T-helper 17 cell (primary cell): ENCODE measurements around the gene SRL. TPM values are rescaled to one million over a fixed set of nuclear protein-coding genes. Genes with fewer than 3 reads are reported as not detected.

Experiments
- ATAC-seq: fragments of 150-1000 bp; cut with Tn5 transposase; 2 replicates; pipeline ENCODE4 v1.10.0; 2021; ENCODE audit warnings: mild to moderate bottlenecking, moderate library complexity
- DNase-seq, 3 donors: peaks; one replicate each; pipeline versions ENCODE4 v3.0.0 to v3.0.0-alpha.2; 2020 to 2021
- H3K9me3 ChIP-seq: one replicate; pipeline ENCODE4 v1.7.0; 2013; ENCODE audit warnings: low read length, mild to moderate bottlenecking; ENCODE audit not compliant: control insufficient read depth, poor library complexity, severe bottlenecking
- H3K27ac Mint-ChIP-seq: one replicate; pipeline ENCODE4 v1.8.0; 2022; ENCODE audit warnings: mild to moderate bottlenecking, moderate library complexity, mixed read lengths
- H3K27me3 Mint-ChIP-seq: one replicate; pipeline ENCODE4 v1.8.0; 2022; ENCODE audit warnings: mixed read lengths
- H3K36me3 Mint-ChIP-seq: one replicate; pipeline ENCODE4 v1.8.0; 2022; ENCODE audit warnings: low read depth, mixed read lengths
- H3K4me1 Mint-ChIP-seq: one replicate; pipeline ENCODE4 v1.8.0; 2022; ENCODE audit warnings: mild to moderate bottlenecking, mixed read lengths
- H3K4me3 Mint-ChIP-seq: one replicate; pipeline ENCODE4 v1.8.0; 2022; ENCODE audit warnings: mild to moderate bottlenecking, moderate library complexity, mixed read lengths
- total RNA-seq, 4 donors: library from RNA in 2 of 4; stranded (reverse) in 2 of 4; gene quantifications; one replicate each; pipeline ENCODE4 v1.2.3 and lab custom pipeline; 2022 to 2026

The SRL gene
- total RNA-seq, 2 donors from 2014 or later, result not detected

DNA sequence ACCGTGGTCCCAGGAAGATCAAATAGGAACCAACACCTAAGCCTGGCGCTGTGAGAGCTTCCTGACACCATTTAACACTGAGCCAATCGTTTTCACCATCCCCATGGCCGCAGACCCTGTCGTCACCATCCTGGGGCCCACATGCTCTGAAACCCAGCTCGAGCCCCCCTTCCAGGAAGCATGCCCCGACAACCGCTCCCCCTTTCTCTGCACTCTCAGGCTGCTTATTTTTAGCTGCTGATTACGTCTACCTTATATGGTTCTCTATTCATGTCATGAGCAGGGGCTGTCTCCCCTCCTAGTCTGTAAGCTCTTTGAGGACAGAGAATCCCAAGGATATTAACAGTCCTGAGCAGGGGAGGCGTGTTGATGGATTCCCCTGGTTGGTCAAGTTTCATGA, 10.5 kb downstream of the SRL start:
- peaks cover 5% of the 10 kb centered on the region for H3K4me1 Mint-ChIP-seq
- H3K27ac Mint-ChIP-seq, result no peak overlapping the region
- H3K36me3 Mint-ChIP-seq, result no peaks in the 10 kb centered on the region
- peaks cover 13% of the 10 kb centered on the region for H3K27me3 Mint-ChIP-seq
- DNase-seq, result no peak
- no peaks in the 10 kb centered on the region for H3K9me3 ChIP-seq
- ATAC-seq, result no peak
- H3K4me3 Mint-ChIP-seq, result no peak overlapping the region

DNA sequence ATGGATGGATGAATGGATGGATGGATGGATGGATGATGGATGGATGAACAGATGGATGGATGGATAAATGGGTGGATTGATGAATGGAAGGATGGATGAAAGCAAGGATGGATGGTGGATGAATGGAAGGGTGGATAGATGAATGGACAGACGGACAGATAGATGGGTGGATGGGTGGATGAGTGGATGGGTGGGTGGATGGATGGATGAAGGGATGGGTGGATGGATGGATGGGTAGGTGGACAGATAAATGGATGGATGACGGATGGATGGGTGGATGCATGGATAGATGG, 14.9 kb downstream of the SRL start:
- DNase-seq, result no peak
- no peak for ATAC-seq
- no peaks in the 10 kb centered on the region for H3K9me3 ChIP-seq
- H3K27me3 Mint-ChIP-seq, result peaks cover 8% of the 10 kb centered on the region
- no peaks in the 10 kb centered on the region for H3K36me3 Mint-ChIP-seq
- peaks cover 2% of the 10 kb centered on the region for H3K4me1 Mint-ChIP-seq
- no peak overlapping the region for H3K4me3 Mint-ChIP-seq
- H3K27ac Mint-ChIP-seq, result no peak overlapping the region

DNA sequence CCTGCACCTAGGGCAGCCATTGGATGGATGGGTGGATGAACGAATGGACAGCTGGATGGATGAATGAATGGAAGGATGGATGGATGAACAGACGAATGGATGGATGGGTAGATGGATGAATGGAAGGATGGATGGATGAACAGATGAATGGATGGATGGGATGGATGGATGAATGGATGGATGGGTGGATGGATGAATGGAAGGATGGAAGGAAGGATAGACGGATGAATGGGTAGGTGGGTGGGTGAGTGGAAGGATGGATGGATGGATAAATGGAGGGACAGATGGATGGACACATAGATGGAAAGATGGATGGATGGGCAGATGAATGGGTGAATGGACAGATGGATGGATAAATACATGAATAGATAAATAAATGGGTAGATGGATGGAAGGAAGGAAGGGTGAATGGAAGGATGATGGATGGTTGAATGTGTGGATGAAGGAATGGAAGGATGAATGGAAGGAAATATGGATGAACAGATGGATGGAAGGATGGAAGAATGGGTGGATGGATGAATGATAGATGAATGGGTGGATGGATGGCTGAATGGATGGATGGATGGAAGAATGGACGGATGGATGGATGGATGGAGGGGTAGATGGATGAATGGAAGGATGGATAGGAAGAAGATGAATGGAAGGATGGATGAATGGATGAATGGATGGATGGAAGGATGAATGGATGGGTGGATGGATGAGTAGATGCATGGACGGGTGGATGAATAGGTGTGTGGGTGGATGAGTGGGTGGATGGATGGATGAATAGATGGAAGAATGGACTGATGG, 15.4 kb downstream of the SRL start:
- peaks cover 9% of the 10 kb centered on the region for H3K27me3 Mint-ChIP-seq
- H3K9me3 ChIP-seq, result no peaks in the 10 kb centered on the region
- no peak overlapping the region for H3K27ac Mint-ChIP-seq
- H3K4me3 Mint-ChIP-seq, result no peak overlapping the region
- no peaks in the 10 kb centered on the region for H3K36me3 Mint-ChIP-seq
- peaks cover 2% of the 10 kb centered on the region for H3K4me1 Mint-ChIP-seq
- ATAC-seq, result no peak
- no peak for DNase-seq

DNA sequence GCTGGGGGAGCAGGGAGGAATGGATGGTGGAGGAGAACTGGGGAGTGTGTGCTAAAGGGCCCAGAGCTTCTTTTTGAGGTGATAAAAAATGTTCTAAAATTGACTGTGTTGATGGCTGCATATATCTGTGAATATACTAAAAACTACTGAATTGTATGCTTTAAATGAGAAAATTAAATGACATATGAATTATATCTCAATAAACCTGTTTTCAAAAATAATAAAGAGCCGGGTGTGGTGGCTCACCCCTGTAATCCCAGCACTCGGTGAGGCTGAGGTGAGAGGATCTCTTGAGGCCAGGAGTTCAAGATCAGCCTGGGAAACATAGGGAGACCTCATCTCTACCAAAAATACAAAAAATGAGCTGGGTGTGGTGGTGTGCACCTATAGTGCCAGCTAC, 16.8 kb downstream of the SRL start:
- no peaks in the 10 kb centered on the region for H3K9me3 ChIP-seq
- no peak overlapping the region for H3K27ac Mint-ChIP-seq
- DNase-seq (no peak), ATAC-seq (no peak)
- no peaks in the 10 kb centered on the region for H3K36me3 Mint-ChIP-seq
- H3K27me3 Mint-ChIP-seq, result peaks cover 12% of the 10 kb centered on the region
- no peaks in the 10 kb centered on the region for H3K4me1 Mint-ChIP-seq
- no peak overlapping the region for H3K4me3 Mint-ChIP-seq

DNA sequence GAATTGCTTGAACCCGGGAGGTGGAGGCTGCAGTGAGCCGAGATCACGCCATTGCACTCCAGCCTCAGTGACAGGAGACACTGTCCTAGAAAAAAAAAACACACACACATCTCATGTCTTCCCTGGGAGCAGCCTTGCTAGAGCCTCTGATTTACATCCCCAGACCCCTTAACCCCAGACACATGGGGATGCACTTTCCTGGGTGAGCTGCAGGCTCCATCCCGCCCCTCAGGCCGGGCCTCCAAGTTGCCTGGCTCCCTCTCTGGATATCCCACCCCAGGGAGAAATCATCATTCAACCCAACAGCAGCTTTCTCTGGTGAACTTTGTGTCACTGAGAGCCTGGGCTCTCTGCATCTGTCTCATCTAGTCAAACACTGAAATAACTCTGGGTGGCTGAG, 21.5 kb downstream of the SRL start:
- no peak for DNase-seq
- Mint-ChIP-seq H3K4me1 (peaks cover 3% of the 10 kb centered on the region), H3K27me3 (peaks cover 12% of the 10 kb centered on the region), H3K4me3 (no peak overlapping the region), H3K36me3 (no peaks in the 10 kb centered on the region), H3K27ac (no peak overlapping the region)
- H3K9me3 ChIP-seq, result no peaks in the 10 kb centered on the region
- ATAC-seq, result no peak

DNA sequence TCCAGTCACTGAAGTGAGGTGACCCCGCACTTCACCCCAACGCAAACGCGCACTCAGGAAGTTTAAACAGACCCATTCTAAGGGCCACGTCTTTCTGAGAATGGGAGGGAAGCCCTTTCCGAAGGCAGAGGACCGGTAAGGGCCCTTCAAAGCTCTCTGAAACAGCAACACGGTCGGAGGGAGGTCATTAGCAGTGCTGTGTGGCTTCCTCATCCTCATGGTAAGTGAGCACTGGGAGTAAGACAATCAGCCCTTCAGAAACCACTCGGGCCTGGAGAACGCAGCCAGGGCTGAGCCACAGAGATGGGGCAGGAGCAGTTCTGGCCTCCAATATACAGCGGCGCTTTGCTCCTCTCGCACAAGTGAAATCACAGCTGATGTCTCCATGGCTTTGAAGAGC, 23.7 kb downstream of the SRL start:
- DNase-seq, result no peak
- H3K9me3 ChIP-seq, result no peaks in the 10 kb centered on the region
- Mint-ChIP-seq H3K27me3 (peaks cover 5% of the 10 kb centered on the region), H3K36me3 (no peaks in the 10 kb centered on the region), H3K27ac (no peak overlapping the region), H3K4me3 (no peak overlapping the region), H3K4me1 (peaks cover 3% of the 10 kb centered on the region)
- no peak for ATAC-seq

DNA sequence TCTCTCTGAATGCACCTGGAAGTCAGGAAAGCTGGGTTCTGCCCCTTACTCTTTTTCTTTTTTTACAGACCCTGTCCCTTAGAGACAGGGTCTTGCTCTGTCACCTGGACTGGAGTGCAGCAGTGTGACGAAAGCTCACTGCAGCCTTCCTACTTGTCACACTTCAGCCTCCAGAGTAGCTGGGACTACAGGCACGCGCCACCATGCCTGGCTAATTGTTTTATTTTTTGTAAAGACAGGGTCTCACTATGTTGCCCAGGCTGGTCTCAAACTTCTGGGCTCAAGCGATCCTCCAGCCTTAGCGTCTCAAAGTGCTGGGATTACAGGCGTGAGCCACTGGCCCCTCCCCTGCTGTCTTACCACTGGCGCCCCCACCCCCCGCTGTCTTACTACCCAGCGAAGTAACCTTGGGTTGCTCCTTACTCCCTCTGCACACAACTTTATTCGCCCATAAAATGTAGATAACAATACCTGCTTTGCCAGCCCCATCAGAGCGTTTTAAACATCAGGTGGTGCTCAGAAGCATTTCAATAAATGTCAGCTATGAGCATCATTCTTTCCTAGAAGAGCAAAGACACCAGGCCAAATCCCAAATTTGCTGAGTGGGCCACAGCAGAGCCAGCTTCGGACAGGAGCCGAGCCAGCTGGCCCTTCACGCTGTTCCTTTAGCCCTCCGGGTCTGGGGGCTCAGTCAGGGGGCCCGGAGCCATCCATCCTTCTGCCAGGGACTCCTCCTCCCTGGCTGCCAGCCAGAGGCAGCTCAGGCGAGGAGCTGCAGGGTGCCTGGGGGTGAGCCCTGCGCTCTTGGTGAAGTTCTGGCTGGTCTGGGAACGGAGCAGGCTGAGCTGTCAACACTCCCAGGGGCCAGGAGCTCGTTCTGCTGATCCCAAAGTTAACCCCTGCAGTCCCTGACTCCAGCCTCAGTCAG, 24.4 kb downstream of the SRL start:
- no peak overlapping the region for H3K4me3 Mint-ChIP-seq
- H3K27ac Mint-ChIP-seq, result no peak overlapping the region
- H3K27me3 Mint-ChIP-seq, result peaks cover 5% of the 10 kb centered on the region
- no peaks in the 10 kb centered on the region for H3K36me3 Mint-ChIP-seq
- H3K4me1 Mint-ChIP-seq, result peaks cover 3% of the 10 kb centered on the region
- no peaks in the 10 kb centered on the region for H3K9me3 ChIP-seq
- no peak for DNase-seq
- ATAC-seq, result no peak

DNA sequence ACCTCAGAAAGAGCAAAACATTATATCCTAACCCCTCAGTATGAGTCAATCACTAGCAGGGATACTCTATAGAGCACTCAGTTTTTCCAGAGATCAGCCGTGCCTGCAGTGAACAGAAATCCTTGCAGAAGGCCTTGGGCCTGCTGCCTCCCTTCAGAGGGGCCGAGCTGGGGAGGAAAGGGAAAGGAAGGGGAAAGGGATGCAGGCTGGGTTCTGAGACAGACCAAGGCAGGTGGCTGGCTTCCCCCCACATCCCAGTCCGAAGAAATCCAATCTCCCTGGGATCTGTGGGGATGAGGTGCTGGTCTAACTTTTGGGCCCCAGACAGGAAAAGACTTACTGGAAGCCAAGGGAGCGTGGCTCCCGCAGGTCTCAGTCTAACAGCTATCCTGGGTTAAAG, 25.3 kb downstream of the SRL start:
- H3K36me3 Mint-ChIP-seq, result no peaks in the 10 kb centered on the region
- peaks cover 5% of the 10 kb centered on the region for H3K27me3 Mint-ChIP-seq
- H3K9me3 ChIP-seq, result no peaks in the 10 kb centered on the region
- no peak for ATAC-seq
- no peak overlapping the region for H3K4me3 Mint-ChIP-seq
- DNase-seq, result no peak
- H3K27ac Mint-ChIP-seq, result no peak overlapping the region
- peaks cover 3% of the 10 kb centered on the region for H3K4me1 Mint-ChIP-seq

DNA sequence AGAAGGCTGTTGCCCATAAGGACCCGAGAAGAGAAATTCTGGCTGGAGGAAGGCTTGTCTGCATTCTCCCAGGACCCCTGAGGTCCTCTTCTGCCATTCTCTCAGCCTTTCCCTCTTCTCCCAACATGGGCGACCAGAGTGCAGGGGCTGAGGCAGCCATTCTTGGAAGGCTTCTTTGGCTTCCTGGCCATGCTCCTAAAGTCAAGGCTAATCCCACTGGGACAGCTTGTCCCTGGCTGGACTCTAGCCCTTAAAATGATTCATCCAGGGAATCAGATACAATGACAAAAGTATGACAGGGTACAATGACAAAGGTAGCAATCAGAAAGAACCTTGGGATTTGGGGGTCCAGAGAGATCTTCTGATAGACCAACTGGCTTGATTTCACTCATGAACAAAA, 26.8 kb downstream of the SRL start:
- DNase-seq (no peak), ATAC-seq (no peak)
- H3K4me1 Mint-ChIP-seq, result peaks cover 3% of the 10 kb centered on the region
- H3K27me3 Mint-ChIP-seq, result no peaks in the 10 kb centered on the region
- H3K4me3 Mint-ChIP-seq, result no peak overlapping the region
- H3K9me3 ChIP-seq, result no peaks in the 10 kb centered on the region
- H3K27ac Mint-ChIP-seq, result no peak overlapping the region
- no peaks in the 10 kb centered on the region for H3K36me3 Mint-ChIP-seq

DNA sequence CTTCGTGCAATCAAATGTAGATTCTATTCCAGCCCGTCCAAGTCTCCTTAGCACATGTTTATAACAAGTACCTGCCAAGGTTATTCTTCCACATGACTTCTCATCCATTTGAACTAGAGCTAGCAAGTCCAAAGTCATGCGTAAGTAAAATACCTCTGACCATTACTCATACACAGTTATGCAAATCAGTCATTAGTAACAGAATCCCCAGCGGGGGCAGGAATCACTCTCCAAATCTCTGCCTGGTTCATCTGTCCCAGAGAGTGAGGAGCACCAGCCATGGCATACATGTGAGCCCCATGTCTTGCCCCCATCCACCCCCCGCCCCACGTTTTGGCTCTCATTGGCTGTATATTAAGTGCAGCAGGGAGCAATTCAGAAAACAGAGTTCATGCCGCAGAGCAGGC, 27.7 kb downstream of the SRL start:
- Mint-ChIP-seq H3K4me3 (no peak overlapping the region), H3K4me1 (peaks cover 2% of the 10 kb centered on the region), H3K36me3 (no peaks in the 10 kb centered on the region), H3K27ac (no peak overlapping the region), H3K27me3 (peaks cover 7% of the 10 kb centered on the region)
- no peaks in the 10 kb centered on the region for H3K9me3 ChIP-seq
- ATAC-seq, result no peak
- no peak for DNase-seq

DNA sequence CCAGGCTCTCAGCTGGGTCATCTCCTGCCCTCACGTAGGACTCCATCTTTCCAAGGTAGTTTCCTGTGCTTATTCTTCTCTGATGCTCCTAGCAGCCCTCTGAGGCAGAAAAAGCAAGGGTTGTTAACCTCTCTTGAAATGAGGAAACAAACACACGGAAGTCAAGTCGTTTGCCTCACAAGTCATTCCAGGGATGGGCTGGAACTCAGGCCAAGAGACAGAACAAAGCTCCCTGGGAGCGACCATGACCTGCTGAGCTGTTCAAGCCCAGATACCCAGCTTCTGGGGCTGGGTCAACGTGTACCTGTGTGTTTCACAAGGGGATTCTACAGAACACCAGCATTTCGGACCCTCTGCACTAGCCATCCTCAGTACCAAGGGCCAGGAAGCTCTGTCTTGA, 28.1 kb downstream of the SRL start:
- no peaks in the 10 kb centered on the region for H3K36me3 Mint-ChIP-seq
- DNase-seq (no peak), ATAC-seq (no peak)
- no peaks in the 10 kb centered on the region for H3K9me3 ChIP-seq
- peaks cover 7% of the 10 kb centered on the region for H3K27me3 Mint-ChIP-seq
- H3K4me1 Mint-ChIP-seq, result peaks cover 2% of the 10 kb centered on the region
- H3K4me3 Mint-ChIP-seq, result no peak overlapping the region
- H3K27ac Mint-ChIP-seq, result no peak overlapping the region

DNA sequence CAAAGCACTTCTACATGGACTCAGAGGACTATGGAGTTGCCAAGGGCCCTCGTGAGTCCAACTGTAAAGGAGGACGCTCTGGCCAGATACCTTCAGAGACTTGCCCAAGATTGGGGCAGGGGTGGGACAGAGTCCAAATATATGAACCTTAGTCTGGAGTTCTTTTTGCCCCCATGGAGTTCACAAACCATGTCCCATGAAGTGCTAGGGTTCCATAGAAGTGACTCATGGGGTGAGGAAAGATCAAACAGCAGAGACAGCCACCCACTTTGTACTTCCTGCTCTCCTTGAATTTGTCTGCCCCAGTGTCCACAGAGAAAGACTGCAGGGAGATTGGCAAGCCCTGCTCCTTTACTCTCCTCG, 29.0 kb downstream of the SRL start:
- peaks cover 7% of the 10 kb centered on the region for H3K27me3 Mint-ChIP-seq
- H3K4me1 Mint-ChIP-seq, result peaks cover 3% of the 10 kb centered on the region
- no peak overlapping the region for H3K27ac Mint-ChIP-seq
- H3K36me3 Mint-ChIP-seq, result no peaks in the 10 kb centered on the region
- ATAC-seq, result no peak
- H3K4me3 Mint-ChIP-seq, result no peak overlapping the region
- no peaks in the 10 kb centered on the region for H3K9me3 ChIP-seq
- DNase-seq, result no peak

DNA sequence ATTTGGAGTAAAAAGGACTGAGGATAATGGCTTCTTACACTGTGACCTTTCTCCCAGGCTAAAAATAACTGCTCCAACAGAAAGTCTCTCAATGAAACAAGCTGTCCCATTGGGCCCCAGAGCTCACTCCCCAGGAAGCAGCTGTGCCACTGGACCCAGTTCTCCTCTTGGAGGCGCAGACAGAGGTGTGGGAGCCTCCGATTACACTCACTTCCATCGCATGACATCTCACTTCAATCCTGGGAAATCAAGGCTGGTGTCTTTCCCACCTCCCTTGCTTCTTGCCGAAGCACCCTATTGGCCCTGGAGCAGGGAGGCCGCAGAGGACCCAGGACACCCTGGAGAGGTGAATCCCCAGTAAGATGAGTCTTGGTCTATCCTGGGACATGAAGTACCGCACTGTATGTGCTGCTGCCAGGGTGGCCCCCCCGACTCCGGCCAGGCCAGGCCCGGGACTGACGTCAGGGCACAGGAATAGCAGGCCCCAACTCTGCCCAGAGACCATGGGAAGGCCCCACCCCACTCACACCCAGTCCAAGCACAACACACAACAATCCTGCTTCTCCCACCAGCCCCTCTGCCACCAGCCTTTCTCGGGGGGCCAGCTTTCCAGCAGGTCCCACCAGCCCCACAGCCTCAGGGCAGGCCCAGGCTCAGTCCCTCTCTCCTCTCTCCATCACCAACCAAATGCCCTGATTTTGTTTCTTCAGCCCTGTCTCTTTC, 29.5 kb downstream of the SRL start:
- no peak for ATAC-seq
- H3K9me3 ChIP-seq, result no peaks in the 10 kb centered on the region
- no peak overlapping the region for H3K4me3 Mint-ChIP-seq
- no peaks in the 10 kb centered on the region for H3K36me3 Mint-ChIP-seq
- DNase-seq, result no peak
- no peak overlapping the region for H3K27ac Mint-ChIP-seq
- H3K27me3 Mint-ChIP-seq, result peaks cover 7% of the 10 kb centered on the region
- H3K4me1 Mint-ChIP-seq, result peaks cover 7% of the 10 kb centered on the region
